SIG-M5 treated with dmso at 0.1 percent for 504 hours (cell line): Measurements from ENCODE around the gene CGB5.
"Not testable (repeated sequence)": the region's sequence is repeated elsewhere in the genome, so short reads cannot be mapped to it uniquely, and the experiment has no call there.

Experiments
- DNase-seq: peaks from one replicate; lab custom pipeline; 2025; ENCODE audit not compliant: unreplicated experiment; lab: John Stamatoyannopoulos, UW

Gene CGB5

GRCh38 chr19:49043548-49043947 is at the start of gene CGB5:
Gene CGB5 (plus strand): TSS chr19:49043848. CDS start chr19:49044210, 362 bp downstream.
- not testable (repeated sequence) for DNase-seq

- DNase-seq, result no peak
These were observed 49.6 kb upstream of the CGB5 start for GRCh38 chr19:48994035-48994386.

- peak; percentile 60 for DNase-seq
These were observed 45.7 kb upstream of the CGB5 start for GRCh38 chr19:48997972-48998371.

- peak; percentile 70 for DNase-seq
These were observed 43.9 kb upstream of the CGB5 start for GRCh38 chr19:48999481-49000325.

GRCh38 chr19:49004133-49004532 is 39.5 kb upstream of the CGB5 start:
- DNase-seq, result no peak

GRCh38 chr19:49004964-49005614 is 38.6 kb upstream of the CGB5 start:
- no peak for DNase-seq

GRCh38 chr19:49006905-49007304 is 36.7 kb upstream of the CGB5 start:
- no peak for DNase-seq

GRCh38 chr19:49009828-49010227 is 33.8 kb upstream of the CGB5 start:
- DNase-seq, result no peak

- no peak for DNase-seq
These were observed 33.2 kb upstream of the CGB5 start for GRCh38 chr19:49010453-49010852.

GRCh38 chr19:49011194-49011593 is 32.5 kb upstream of the CGB5 start:
- DNase-seq, result no peak

GRCh38 chr19:49014123-49014869 is 29.4 kb upstream of the CGB5 start:
- DNase-seq, result no peak

GRCh38 chr19:49014870-49015255 is 28.8 kb upstream of the CGB5 start:
- DNase-seq, result no peak

GRCh38 chr19:49016067-49016839 is 27.4 kb upstream of the CGB5 start:
- no peak for DNase-seq

- no peak for DNase-seq
These were observed 26.5 kb upstream of the CGB5 start, which contains the start of gene LHB for GRCh38 chr19:49017041-49017665. Gene LHB (minus strand): TSS chr19:49017091. CDS start chr19:49017081, 10 bp downstream.

GRCh38 chr19:49017666-49018351 is 25.8 kb upstream of the CGB5 start:
- peak; percentile 66 for DNase-seq

GRCh38 chr19:49018388-49019241 is 25.0 kb upstream of the CGB5 start:
- not testable (repeated sequence) for DNase-seq

GRCh38 chr19:49019242-49019932 is 24.3 kb upstream of the CGB5 start:
- no peak for DNase-seq

GRCh38 chr19:49020342-49020741 is 23.3 kb upstream of the CGB5 start:
- DNase-seq, result no peak
